Endothelial cell of umbilical vein (primary cell): Measurements from ENCODE around the gene SCN9A. TPM values are rescaled to one million over a fixed set of nuclear protein-coding genes. Genes with fewer than 3 reads are reported as not detected.
A peak's percentile ranks its signal among the peaks of the same experiment; 100 is the strongest.

ENCODE experiments used
- BruUV-seq: library from RNA; stranded (reverse); fragments of 400-500 nt; replicated peaks from 2 replicates; lab custom pipeline; 2021; lab: Mats Ljungman, UMichigan
- CTCF ChIA-PET: fragments of 300-600, 350-600 bp; sonication (Branson Sonifier 250); formaldehyde crosslinking; loops from one replicate; lab custom pipeline; 2021; ENCODE audit warnings: antibody characterized with exemption, inconsistent platforms; lab: Charles Lee
- POLR2A ChIA-PET: fragments of 300-600, 350-600 bp; sonication (Branson Sonifier 250); formaldehyde crosslinking; loops from one replicate; lab custom pipeline; 2021; ENCODE audit warnings: antibody characterized with exemption, inconsistent platforms; lab: Charles Lee
- DNase-seq: peaks from one replicate; pipeline ENCODE4 v3.0.0-alpha.2; 2011; ENCODE audit warnings: low read depth, low spot score
- FAIRE-seq: peaks from 2 replicates; lab custom pipeline; 2011; peaks lifted over from hg19 to GRCh38; lab: Jason Lieb, UNC
- H2AFZ ChIP-seq: 2 replicates; pipeline ENCODE4 v1.6.0; 2012; ENCODE audit warnings: low read depth, low read length, control low read depth, inconsistent platforms
- H3K27ac ChIP-seq: 2 replicates; pipeline ENCODE4 v1.5.1; 2011; ENCODE audit warnings: low read depth, mild to moderate bottlenecking, control low read depth, low read length, moderate library complexity; ENCODE audit not compliant: insufficient read depth
- H3K27me3 ChIP-seq, 2 experiments: 2 replicates each; pipeline versions ENCODE4 v1.6.0 to v1.6.1; 2011; ENCODE audit warnings: low read length in 2 of 2, mixed read lengths in 1 of 2; ENCODE audit not compliant: control insufficient read depth in 2 of 2, insufficient read depth in 2 of 2
- H3K36me3 ChIP-seq, 2 experiments: 2 replicates in 1 of 2; 3 replicates in 1 of 2; pipeline ENCODE4 v1.5.1; 2011; ENCODE audit warnings: low read length in 2 of 2, mild to moderate bottlenecking in 1 of 2, moderate library complexity in 1 of 2; ENCODE audit not compliant: control insufficient read depth in 2 of 2, insufficient read depth in 2 of 2; ENCODE audit errors: extremely low read depth in 1 of 2
- H3K4me1 ChIP-seq: 3 replicates; pipeline ENCODE4 v1.5.1; 2011; ENCODE audit warnings: mild to moderate bottlenecking, low read length; ENCODE audit not compliant: control insufficient read depth, insufficient read depth; ENCODE audit errors: extremely low read depth
- H3K4me2 ChIP-seq: 2 replicates; pipeline ENCODE4 v1.6.1; 2011; ENCODE audit warnings: low read length, control low read depth, mixed read lengths; ENCODE audit not compliant: insufficient read depth
- H3K4me3 ChIP-seq, 3 experiments: fragments of 200-600 bp in 1 of 3; sonication (generic), shearing (Covaris generic) in 1 of 3; replicated peaks in 1 of 3; 2 replicates each; pipeline ENCODE4 v1.5.1; 2011 to 2016; ENCODE audit warnings: control low read depth in 3 of 3, low read length in 3 of 3, mild to moderate bottlenecking in 2 of 3, inconsistent platforms in 1 of 3, low read depth in 1 of 3, moderate library complexity in 1 of 3; ENCODE audit not compliant: insufficient read depth in 1 of 3
- H3K79me2 ChIP-seq: 2 replicates; pipeline ENCODE4 v1.6.0; 2012; ENCODE audit warnings: low read length, inconsistent platforms; ENCODE audit not compliant: control insufficient read depth, insufficient read depth
- H3K9ac ChIP-seq: replicated peaks from 2 replicates; pipeline ENCODE3; 2011; ENCODE audit warnings: low read length, control low read depth; ENCODE audit not compliant: insufficient read depth; ENCODE audit errors: extremely low read depth
- H3K9me1 ChIP-seq: replicated peaks from 3 replicates; pipeline ENCODE4 v1.6.0; 2011; ENCODE audit warnings: mild to moderate bottlenecking, low read length; ENCODE audit not compliant: control insufficient read depth, insufficient read depth; ENCODE audit errors: extremely low read depth
- H3K9me3 ChIP-seq: replicated peaks from 2 replicates; pipeline ENCODE4 v1.5.1; 2012; ENCODE audit warnings: low read length, inconsistent platforms; ENCODE audit not compliant: control insufficient read depth, insufficient read depth
- H4K20me1 ChIP-seq: replicated peaks from 2 replicates; pipeline ENCODE3; 2011; ENCODE audit warnings: mild to moderate bottlenecking, low read length; ENCODE audit not compliant: control insufficient read depth, insufficient read depth; ENCODE audit errors: extremely low read depth
- EZH2 ChIP-seq: IDR thresholded peaks from 2 replicates; pipeline ENCODE4 v1.6.1; 2012; ENCODE audit warnings: borderline replicate concordance, low read depth, mild to moderate bottlenecking, moderate library complexity, low read length, inconsistent platforms; ENCODE audit not compliant: severe bottlenecking
- FOS ChIP-seq: IDR thresholded peaks from 2 replicates; pipeline ENCODE4 v1.6.1; 2011; ENCODE audit warnings: mild to moderate bottlenecking, low read length, moderate library complexity, borderline replicate concordance; ENCODE audit not compliant: insufficient read depth
- MYC ChIP-seq: IDR thresholded peaks from one replicate; pipeline ENCODE4 v1.6.1; 2011; ENCODE audit warnings: mild to moderate bottlenecking, low read depth, low read length
- POLR2A ChIP-seq: IDR thresholded peaks from 2 replicates; pipeline ENCODE4 v1.6.1; 2012; ENCODE audit warnings: low read depth, mild to moderate bottlenecking, control low read depth, low read length
- dilution Hi-C: fragments of 300-500 bp; cut with MboI; formaldehyde crosslinking; loops from one replicate; pipeline ENCODE4 v1.15.0; 2019; ENCODE audit warnings: low sequenced_read_pairs; ENCODE audit not compliant: extremely low pct_ligation_motif_present
- intact Hi-C: fragments of 100-400 bp; cut with micrococcal nuclease; formaldehyde crosslinking; loops from one replicate; pipeline ENCODE4 v1.10.0; 2022
- polyA plus RNA-seq, 4 experiments: library from polyadenylated mRNA; depleted of rRNA in 3 of 4; stranded (reverse) in 3 of 4; unstranded in 1 of 4; fragments of >200 nt; gene quantifications; 2 replicates each; pipeline versions ENCODE4 v1.2.1 to v1.2.3, GENCODE V29; 2011 to 2012; ENCODE audit warnings: missing spikeins in 1 of 4
- total RNA-seq: library from RNA; stranded (reverse); gene quantifications from 2 replicates; pipeline ENCODE4 v1.2.3, GENCODE V29; 2021
- TF ChIP-seq, protein P1 (sequence below), 2 donors: IDR thresholded peaks; 1 replicate in 1 of 2; 2 replicates in 1 of 2; pipeline ENCODE4 v1.5.1; 2011; ENCODE audit warnings: low read length in 2 of 2, mild to moderate bottlenecking in 2 of 2, moderate library complexity in 2 of 2, control low read depth in 1 of 2, inconsistent platforms in 1 of 2, low read depth in 1 of 2; ENCODE audit not compliant: insufficient read depth in 1 of 2; ENCODE audit errors: extremely low read depth in 1 of 2
- TF ChIP-seq, protein P2 (sequence below): IDR thresholded peaks from 2 replicates; pipeline ENCODE4 v1.6.1; 2011; ENCODE audit not compliant: insufficient read depth, insufficient read length

The SCN9A gene
- total and polyA plus RNA-seq, 2 donors (not counting 3 experiments of a cell fraction or from before 2014, with no cell fraction given), result 0.88 to 1.6 TPM

DNA sequence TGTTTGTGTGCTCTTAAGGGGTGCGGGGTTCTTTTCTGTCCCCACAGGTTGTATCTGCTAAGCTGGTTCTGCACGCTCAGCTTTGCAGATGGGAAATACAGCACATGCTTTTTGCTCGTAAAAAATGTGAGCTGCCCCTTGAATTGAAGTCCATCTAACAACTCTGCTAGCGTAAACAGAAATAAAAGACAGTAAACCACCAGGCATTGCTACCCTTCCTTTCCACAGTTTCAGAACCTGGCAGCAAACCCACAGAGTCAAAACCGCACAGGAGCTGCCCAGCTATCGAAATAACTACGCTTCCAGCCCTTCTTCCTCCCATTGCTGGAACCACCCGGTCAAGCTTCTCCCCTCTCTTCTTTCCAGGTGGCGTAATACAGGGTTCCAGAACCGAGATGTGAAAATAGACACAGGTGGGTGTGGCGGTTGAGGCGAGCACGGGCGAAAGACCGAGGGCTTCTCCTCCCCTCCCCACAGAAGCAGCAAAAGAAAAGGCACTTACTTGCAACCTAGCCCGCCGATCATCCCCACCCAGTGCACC lies 479 bp downstream of the SCN9A start:
- peak; percentile 44 for FAIRE-seq
- intact Hi-C loops (loop anchor here (5.0 kb wide), 1 partner anchor 42 kb away; no protein-coding TSS in a partner anchor), dilution Hi-C loops (no loop called here)
- H3K9me3 ChIP-seq, result no peaks in the 10 kb centered on the region
- no peaks in the 10 kb centered on the region for H3K79me2 ChIP-seq
- H3K4me1 ChIP-seq, result peaks cover 10% of the 10 kb centered on the region
- CTCF ChIA-PET, result interaction anchor here (1.2 to 4.4 kb wide), 10 partner anchors 10 to 196 kb away, joined by 4 to 33 read pairs (median 8); no protein-coding TSS in a partner anchor
- no TSS peak for BruUV-seq
- peak overlapping the region; percentile 48 to 67 (median 58) for H3K4me3 ChIP-seq
- no peaks in the 10 kb centered on the region for H3K36me3 ChIP-seq
- POLR2A ChIA-PET, result interaction anchor here (0.9 kb wide), 1 partner anchor 13 kb away, joined by 4 read pairs; no protein-coding TSS in a partner anchor
- DNase-seq, result peak; percentile 27
- H3K4me2 ChIP-seq, result peak overlapping the region; percentile 77
- H3K27me3 ChIP-seq, result peaks cover 3 to 15% of the 10 kb centered on the region in 2 experiments
- H3K9me1 ChIP-seq, result no peaks in the 10 kb centered on the region
- no peak overlapping the region for H3K27ac ChIP-seq
- H3K9ac ChIP-seq, result peak overlapping the region; percentile 8
- TF ChIP-seq, protein P1, sequence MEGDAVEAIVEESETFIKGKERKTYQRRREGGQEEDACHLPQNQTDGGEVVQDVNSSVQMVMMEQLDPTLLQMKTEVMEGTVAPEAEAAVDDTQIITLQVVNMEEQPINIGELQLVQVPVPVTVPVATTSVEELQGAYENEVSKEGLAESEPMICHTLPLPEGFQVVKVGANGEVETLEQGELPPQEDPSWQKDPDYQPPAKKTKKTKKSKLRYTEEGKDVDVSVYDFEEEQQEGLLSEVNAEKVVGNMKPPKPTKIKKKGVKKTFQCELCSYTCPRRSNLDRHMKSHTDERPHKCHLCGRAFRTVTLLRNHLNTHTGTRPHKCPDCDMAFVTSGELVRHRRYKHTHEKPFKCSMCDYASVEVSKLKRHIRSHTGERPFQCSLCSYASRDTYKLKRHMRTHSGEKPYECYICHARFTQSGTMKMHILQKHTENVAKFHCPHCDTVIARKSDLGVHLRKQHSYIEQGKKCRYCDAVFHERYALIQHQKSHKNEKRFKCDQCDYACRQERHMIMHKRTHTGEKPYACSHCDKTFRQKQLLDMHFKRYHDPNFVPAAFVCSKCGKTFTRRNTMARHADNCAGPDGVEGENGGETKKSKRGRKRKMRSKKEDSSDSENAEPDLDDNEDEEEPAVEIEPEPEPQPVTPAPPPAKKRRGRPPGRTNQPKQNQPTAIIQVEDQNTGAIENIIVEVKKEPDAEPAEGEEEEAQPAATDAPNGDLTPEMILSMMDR (IDR thresholded peaks at IDR 0.05; ENCODE audit: extremely low read depth in 1 of 2, insufficient read depth in 1 of 2, low read depth in 1 of 2, low read length in 2 of 2), result no peak
- TF ChIP-seq MYC (no peak), POLR2A (no peak)
- TF ChIP-seq, protein P2, sequence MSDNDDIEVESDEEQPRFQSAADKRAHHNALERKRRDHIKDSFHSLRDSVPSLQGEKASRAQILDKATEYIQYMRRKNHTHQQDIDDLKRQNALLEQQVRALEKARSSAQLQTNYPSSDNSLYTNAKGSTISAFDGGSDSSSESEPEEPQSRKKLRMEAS, result no peak
- no peaks in the 10 kb centered on the region for H4K20me1 ChIP-seq
- H2AFZ ChIP-seq, result peak overlapping the region; percentile 74

DNA sequence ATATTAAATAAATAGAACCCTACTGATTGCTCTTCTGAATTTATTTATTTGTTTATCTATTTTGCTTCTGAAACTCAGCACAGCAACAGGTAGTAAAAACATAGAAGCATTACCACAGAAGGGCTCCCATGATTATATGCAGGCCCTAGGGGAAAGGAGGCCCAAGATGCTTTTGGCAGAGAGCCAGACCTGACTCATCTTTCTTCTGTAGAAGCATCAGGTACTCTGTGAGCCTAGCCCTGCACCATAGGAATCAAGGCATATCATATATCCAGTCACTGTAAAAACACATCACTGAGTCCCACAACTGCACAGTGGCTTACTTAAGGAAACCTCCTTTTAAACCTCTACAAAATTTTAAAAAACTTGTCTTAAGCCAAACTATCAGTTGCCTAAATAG lies 1.8 kb downstream of the SCN9A start:
- Histone ChIP-seq H3K27ac (no peak overlapping the region), H3K27me3 (peaks cover 3 to 4% of the 10 kb centered on the region in 2 experiments), H4K20me1 (no peaks in the 10 kb centered on the region), H3K79me2 (no peaks in the 10 kb centered on the region), H3K4me3 (no peak overlapping the region), H3K9me3 (no peaks in the 10 kb centered on the region), H3K36me3 (no peaks in the 10 kb centered on the region), H3K4me1 (peaks cover 10% of the 10 kb centered on the region), H3K9ac (no peak overlapping the region), H3K9me1 (no peaks in the 10 kb centered on the region), H2AFZ (no peak overlapping the region), H3K4me2 (no peak overlapping the region)
- ChIA-PET CTCF (interaction anchor here (2.2 to 4.4 kb wide), 3 partner anchors 11 to 15 kb away, joined by 10 to 33 read pairs (median 28); no protein-coding TSS in a partner anchor), POLR2A (no interaction called here)
- no TSS peak for BruUV-seq
- FAIRE-seq (no peak), DNase-seq (no peak)
- TF ChIP-seq, protein P1 (IDR thresholded peaks at IDR 0.05; ENCODE audit: extremely low read depth in 1 of 2, insufficient read depth in 1 of 2, low read depth in 1 of 2, low read length in 2 of 2), result no peak
- TF ChIP-seq EZH2 (no peak), FOS (no peak)
- dilution Hi-C loops (no loop called here), intact Hi-C loops (no loop called here)
